Tibial nerve (tissue), 4 donors: ENCODE results near the gene SEZ6. TPM values are rescaled to one million over a fixed set of nuclear protein-coding genes. Genes with fewer than 3 reads are reported as not detected.

Experiments
- DNase-seq, 2 donors: peaks; one replicate each; pipeline ENCODE4 v3.0.0-alpha.2; 2019; ENCODE audit warnings: low spot score in 2 of 2
- H3K27ac ChIP-seq, 4 donors: fragments of 200-600 bp; sonication (generic) in 3 of 4; one replicate each; pipeline ENCODE4 v1.5.1; 2017 to 2019; ENCODE audit warnings: mild to moderate bottlenecking in 1 of 4
- H3K27me3 ChIP-seq, 2 donors: fragments of 200-600 bp; sonication (generic) in 1 of 2; one replicate each; pipeline versions ENCODE4 v1.5.1 to v1.6.0; 2017 to 2019
- H3K36me3 ChIP-seq, 3 donors: fragments of 200-600 bp; sonication (generic); one replicate each; pipeline ENCODE4 v1.5.1; 2018 to 2019
- H3K4me1 ChIP-seq, 4 donors: fragments of 200-600 bp; sonication (generic) in 3 of 4; one replicate each; pipeline ENCODE4 v1.5.1; 2017 to 2019
- H3K4me3 ChIP-seq, 4 donors: fragments of 200-600 bp; sonication (generic) in 3 of 4; one replicate each; pipeline ENCODE4 v1.5.1; 2017 to 2019; ENCODE audit warnings: mild to moderate bottlenecking in 1 of 4, moderate library complexity in 1 of 4
- H3K9me3 ChIP-seq, 4 donors: fragments of 200-600 bp; sonication (generic) in 3 of 4; one replicate each; pipeline ENCODE4 v1.5.1; 2017 to 2019
- EP300 ChIP-seq, 2 donors: sonication (generic); formaldehyde crosslinking; IDR thresholded peaks; one replicate each; pipeline ENCODE4 v1.6.1; 2017; ENCODE audit warnings: antibody characterized with exemption in 2 of 2, mild to moderate bottlenecking in 1 of 2
- POLR2A ChIP-seq, 2 donors: fragments of 450-650 bp; IDR thresholded peaks; one replicate each; pipeline ENCODE4 v1.6.1; 2017; ENCODE audit warnings: antibody characterized with exemption in 2 of 2, mild to moderate bottlenecking in 2 of 2, moderate library complexity in 2 of 2
- WGBS, 2 donors: methylation state at CpG; one replicate each; pipeline ENCODE4 v1.1.5; 2018; 5-methylcytosine and 5-hydroxymethylcytosine counted together
- total RNA-seq, 4 donors: library from RNA; depleted of rRNA; stranded (reverse); fragments of >200 nt; gene quantifications; one replicate each; pipeline ENCODE4 v1.1.0, GENCODE V29; 2016
- TF ChIP-seq, protein P1 (sequence below), 5 experiments: fragments of 200-600 bp in 3 of 5; fragments of 450-650 bp in 2 of 5; sonication (generic) in 3 of 5; IDR thresholded peaks; one replicate each; pipeline ENCODE4 v1.5.1; 2016 to 2019; ENCODE audit warnings: antibody characterized with exemption in 5 of 5, mild to moderate bottlenecking in 3 of 5, moderate library complexity in 2 of 5

The SEZ6 gene
- total RNA-seq, 4 donors from 2014 or later = not detected

DNA sequence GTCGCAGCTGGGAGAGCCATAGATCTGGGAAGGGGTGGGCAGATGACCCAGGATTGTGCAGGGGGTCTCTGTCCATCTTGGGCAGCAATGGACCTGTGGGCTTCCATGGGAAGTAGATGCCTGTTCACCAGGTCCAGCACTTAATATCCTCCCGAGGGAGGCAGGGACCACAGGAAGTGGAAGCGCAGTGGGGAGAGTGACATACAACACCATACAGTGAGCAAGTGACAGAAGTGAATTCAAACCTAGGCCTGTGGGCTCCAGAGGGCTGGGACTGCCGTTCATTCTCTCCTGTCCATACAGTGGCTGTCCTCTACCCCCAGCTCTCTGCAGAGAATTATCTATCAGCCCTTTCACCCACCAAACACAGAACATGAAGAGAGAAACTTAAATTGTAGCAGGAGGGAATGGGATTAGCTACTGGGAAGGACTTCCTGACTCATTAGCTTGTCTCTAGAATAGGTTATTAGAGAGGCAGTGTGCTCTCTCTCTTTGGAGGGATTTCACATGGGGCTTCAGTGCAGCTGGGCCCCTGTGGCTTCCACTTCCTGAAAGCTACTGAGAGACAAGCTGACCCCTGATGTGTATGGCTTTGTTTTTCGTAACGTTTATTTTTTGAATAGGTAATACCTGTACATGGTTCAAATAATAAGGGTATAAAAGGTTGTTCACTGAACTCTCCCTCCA is 13.1 kb upstream of the SEZ6 start:
- TF ChIP-seq EP300 (IDR thresholded peaks at IDR 0.05) = no peak
- TF ChIP-seq, protein P1, sequence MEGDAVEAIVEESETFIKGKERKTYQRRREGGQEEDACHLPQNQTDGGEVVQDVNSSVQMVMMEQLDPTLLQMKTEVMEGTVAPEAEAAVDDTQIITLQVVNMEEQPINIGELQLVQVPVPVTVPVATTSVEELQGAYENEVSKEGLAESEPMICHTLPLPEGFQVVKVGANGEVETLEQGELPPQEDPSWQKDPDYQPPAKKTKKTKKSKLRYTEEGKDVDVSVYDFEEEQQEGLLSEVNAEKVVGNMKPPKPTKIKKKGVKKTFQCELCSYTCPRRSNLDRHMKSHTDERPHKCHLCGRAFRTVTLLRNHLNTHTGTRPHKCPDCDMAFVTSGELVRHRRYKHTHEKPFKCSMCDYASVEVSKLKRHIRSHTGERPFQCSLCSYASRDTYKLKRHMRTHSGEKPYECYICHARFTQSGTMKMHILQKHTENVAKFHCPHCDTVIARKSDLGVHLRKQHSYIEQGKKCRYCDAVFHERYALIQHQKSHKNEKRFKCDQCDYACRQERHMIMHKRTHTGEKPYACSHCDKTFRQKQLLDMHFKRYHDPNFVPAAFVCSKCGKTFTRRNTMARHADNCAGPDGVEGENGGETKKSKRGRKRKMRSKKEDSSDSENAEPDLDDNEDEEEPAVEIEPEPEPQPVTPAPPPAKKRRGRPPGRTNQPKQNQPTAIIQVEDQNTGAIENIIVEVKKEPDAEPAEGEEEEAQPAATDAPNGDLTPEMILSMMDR (IDR thresholded peaks at IDR 0.05) = no peak
- no peak for TF ChIP-seq POLR2A (IDR thresholded peaks at IDR 0.05)
- Histone ChIP-seq H3K27me3 (peaks cover 0 to 74% of the 10 kb centered on the region in 2 donors), H3K9me3 (no peaks in the 10 kb centered on the region), H3K4me3 (no peak overlapping the region), H3K27ac (no peak overlapping the region), H3K36me3 (no peaks in the 10 kb centered on the region), H3K4me1 (peaks cover 0 to 11% (median 5%) of the 10 kb centered on the region in 4 donors)
- WGBS, 2 donors = 43 to 44% methylated on average over 6 of the region's 6 CpGs
- no peak for DNase-seq

DNA sequence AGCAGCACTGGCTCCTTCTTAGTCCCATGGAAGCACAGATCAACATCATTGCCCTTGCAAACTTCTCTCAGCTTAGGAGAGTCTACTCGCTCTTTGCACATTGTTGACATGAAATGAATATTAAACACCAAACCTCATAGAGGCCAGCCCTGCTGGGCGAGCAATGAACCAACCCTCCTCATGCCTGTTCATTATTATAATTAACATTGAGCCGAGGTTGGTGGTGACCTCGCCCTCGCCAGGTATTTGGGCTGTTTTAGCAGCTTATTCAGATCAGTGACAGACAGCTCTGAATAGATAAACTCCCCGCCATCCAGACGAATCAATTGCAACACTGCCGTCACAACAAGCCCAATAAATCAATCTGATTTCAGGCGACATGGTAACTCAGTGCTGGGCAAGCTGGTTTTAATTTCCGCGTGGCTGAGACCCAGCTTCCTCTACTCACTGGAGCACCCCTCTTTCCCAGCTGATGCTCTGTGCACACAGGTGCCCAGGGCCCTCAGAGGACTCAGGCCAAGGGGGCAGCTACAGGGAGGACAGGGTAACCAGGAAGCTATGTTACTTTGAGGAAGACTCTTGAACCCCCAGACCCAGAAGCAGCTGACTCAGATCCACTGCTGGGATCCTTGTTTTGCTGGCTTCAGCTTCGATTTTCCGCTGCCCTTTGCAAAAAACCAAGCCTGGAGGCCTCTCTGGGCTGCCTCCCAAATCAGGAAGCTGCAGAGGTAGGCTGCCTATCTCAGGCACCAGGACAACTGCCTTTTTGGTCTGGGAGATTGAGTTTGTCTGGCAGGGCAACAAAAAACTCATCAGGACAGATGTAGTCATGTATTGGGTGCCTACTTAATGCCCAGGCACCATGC is 10.7 kb upstream of the SEZ6 start:
- peaks cover 0 to 11% (median 5%) of the 10 kb centered on the region in 4 donors for H3K4me1 ChIP-seq
- peaks cover 0 to 69% of the 10 kb centered on the region in 2 donors for H3K27me3 ChIP-seq
- no peaks in the 10 kb centered on the region for H3K9me3 ChIP-seq
- no peak overlapping the region for H3K27ac ChIP-seq
- H3K36me3 ChIP-seq = no peaks in the 10 kb centered on the region
- no peak overlapping the region for H3K4me3 ChIP-seq
- DNase-seq = no peak
- TF ChIP-seq, protein P1 (IDR thresholded peaks at IDR 0.05) = no peak
- TF ChIP-seq EP300 (IDR thresholded peaks at IDR 0.05) = no peak
- WGBS, 2 donors = 50 to 52% methylated on average over 12 of the region's 13 CpGs

DNA sequence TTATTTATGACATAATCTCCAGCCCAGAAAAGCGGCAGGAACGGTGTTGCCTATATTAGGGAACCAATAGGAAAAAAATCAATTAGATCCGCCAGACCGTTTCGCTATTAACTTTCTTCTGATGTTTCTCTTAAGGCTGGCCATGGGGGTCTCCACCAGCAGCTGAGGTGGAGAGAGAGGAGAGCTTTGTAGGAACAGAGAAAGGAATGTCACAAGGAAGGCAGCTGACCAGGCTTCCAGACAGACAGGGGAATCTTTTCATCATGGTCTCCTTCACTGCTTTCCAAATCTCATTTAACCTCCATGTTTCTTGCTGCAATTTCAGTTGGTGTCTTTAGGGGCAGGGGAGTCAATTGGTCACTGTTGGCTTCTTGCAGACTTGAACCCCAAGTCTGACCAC is 8.9 kb upstream of the SEZ6 start:
- DNase-seq = no peak
- H3K4me3 ChIP-seq = no peak overlapping the region
- TF ChIP-seq, protein P1 (IDR thresholded peaks at IDR 0.05) = no peak
- TF ChIP-seq POLR2A (IDR thresholded peaks at IDR 0.05) (no peak), EP300 (IDR thresholded peaks at IDR 0.05) (no peak)
- peaks cover 0 to 60% of the 10 kb centered on the region in 2 donors for H3K27me3 ChIP-seq
- H3K27ac ChIP-seq = no peak overlapping the region
- 55 to 62% methylated on average over 5 of the region's 5 CpGs for WGBS, 2 donors
- no peaks in the 10 kb centered on the region for H3K9me3 ChIP-seq
- H3K4me1 ChIP-seq = peaks cover 0 to 4% (median 2%) of the 10 kb centered on the region in 4 donors
- H3K36me3 ChIP-seq = no peaks in the 10 kb centered on the region

DNA sequence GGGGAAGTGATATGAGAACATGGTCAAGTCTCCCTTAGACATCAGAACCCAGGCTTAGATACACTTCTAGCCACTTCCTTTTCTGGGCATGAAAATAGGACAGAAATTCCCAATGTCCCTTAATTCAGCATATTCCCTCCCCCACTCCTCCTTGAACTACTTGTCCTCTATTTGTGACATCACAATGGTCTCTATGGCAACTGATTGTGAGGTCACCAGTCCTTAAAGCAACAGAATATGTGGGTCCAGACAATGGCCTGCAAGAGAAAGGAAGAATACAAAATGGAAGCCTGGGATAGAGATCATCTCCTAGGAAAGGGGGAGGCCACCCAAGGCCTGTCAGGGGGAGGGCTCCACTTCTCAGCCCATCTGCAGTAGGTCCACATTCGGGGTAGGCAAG is 6.7 kb upstream of the SEZ6 start:
- H3K9me3 ChIP-seq = no peaks in the 10 kb centered on the region
- no peak overlapping the region for H3K27ac ChIP-seq
- whole genome bisulfite sequencing, 2 donors = 77 to 83% methylated on average over 1 of the region's 1 CpG
- no peak for DNase-seq
- H3K36me3 ChIP-seq = no peaks in the 10 kb centered on the region
- no peak overlapping the region for H3K4me3 ChIP-seq
- H3K27me3 ChIP-seq = peaks cover 0 to 60% of the 10 kb centered on the region in 2 donors
- TF ChIP-seq, protein P1 (IDR thresholded peaks at IDR 0.05) = no peak
- TF ChIP-seq EP300 (IDR thresholded peaks at IDR 0.05) (no peak), POLR2A (IDR thresholded peaks at IDR 0.05) (no peak)
- H3K4me1 ChIP-seq = no peaks in the 10 kb centered on the region

DNA sequence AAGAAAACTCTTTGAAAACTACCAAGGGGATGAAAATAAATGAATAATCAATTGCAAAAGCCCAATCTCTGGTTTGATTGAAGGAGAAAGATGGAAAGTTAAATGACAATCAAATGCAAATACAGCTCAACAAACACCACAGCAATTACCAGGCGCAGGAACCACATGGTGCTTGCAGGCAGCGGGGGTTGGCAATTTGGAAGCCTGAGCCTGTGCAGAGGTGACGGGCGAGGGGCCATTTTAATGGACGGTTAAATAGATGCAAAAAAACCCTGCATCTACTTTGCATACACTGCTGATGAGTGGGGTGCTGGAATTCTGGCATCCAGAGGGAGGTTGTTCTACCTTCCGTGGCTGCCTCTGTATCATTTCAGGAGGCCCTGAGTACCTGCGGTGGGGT is 4.8 kb upstream of the SEZ6 start:
- WGBS, 2 donors = 38 to 51% methylated on average over 7 of the region's 7 CpGs
- H3K36me3 ChIP-seq = no peaks in the 10 kb centered on the region
- TF ChIP-seq, protein P1 (IDR thresholded peaks at IDR 0.05) = no peak
- TF ChIP-seq POLR2A (IDR thresholded peaks at IDR 0.05) (no peak), EP300 (IDR thresholded peaks at IDR 0.05) (no peak)
- no peak overlapping the region for H3K27ac ChIP-seq
- peaks cover 0 to 7% (median 1%) of the 10 kb centered on the region in 4 donors for H3K4me1 ChIP-seq
- H3K27me3 ChIP-seq = peaks cover 0 to 60% of the 10 kb centered on the region in 2 donors
- H3K4me3 ChIP-seq = no peak overlapping the region
- H3K9me3 ChIP-seq = no peaks in the 10 kb centered on the region
- no peak for DNase-seq
